GM12801 (cell line): ENCODE measurements around the gene TSSK6.

ENCODE experiments used
- CTCF ChIP-seq: IDR thresholded peaks from one replicate; pipeline ENCODE4 v1.5.1; 2011; ENCODE audit warnings: control low read depth; ENCODE audit not compliant: insufficient read length; ENCODE audit errors: extremely low read depth

The TSSK6 gene

DNA sequence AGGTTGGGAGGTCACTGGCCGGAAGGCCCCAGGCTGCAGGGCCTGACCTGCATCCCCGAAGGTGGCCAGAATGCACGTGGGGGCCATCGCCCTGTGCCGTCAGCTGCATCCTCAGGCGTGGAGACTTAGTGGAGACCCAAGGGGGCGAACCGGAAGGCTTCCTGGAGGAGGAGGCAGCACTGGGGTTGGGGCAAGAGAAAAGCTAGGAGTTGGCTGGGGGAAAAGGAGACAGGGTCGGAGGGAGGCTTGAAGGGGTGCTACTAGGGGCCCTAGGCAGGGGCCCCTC lies 12.0 kb upstream of the TSSK6 start:
- TF ChIP-seq CTCF: no peak

DNA sequence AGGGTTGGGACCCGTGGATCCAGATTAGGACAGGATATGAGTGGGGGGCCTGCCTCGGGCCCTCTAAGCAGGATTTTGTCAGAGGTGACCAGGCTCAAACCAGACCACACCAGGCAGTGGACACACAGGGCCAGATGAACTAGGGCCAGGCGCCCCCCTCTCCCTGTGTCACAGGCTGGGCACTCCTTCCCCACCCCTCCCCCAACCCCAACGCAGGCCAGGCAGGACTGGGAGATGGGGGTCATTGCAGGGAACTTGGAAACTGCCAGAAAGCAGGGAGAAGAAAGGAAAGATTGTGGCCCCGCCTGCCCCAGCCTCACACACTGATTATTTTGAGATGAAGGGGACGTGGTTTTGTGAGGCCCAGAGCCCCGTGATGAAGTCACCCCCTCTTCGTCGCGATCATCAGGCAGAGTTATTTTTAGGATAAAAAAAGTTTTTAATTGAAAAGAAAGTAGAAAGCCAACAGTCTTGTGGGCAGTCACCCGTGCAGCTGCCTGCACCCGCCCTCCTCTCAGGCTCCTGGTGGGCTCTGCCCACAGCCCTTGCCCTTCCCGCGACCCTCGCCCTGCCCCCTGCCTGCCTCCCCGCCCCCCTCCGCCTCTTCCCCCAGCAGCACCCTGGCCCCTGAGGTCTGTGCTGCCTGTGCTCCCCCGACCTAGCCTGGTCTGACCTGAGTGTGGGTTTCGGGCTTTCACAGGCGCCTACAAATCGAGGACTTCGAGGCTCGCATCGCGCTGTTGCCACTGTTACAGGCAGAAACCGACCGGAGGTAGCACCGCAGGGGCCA lies 11.4 kb upstream of the TSSK6 start:
- no peak for TF ChIP-seq CTCF

DNA sequence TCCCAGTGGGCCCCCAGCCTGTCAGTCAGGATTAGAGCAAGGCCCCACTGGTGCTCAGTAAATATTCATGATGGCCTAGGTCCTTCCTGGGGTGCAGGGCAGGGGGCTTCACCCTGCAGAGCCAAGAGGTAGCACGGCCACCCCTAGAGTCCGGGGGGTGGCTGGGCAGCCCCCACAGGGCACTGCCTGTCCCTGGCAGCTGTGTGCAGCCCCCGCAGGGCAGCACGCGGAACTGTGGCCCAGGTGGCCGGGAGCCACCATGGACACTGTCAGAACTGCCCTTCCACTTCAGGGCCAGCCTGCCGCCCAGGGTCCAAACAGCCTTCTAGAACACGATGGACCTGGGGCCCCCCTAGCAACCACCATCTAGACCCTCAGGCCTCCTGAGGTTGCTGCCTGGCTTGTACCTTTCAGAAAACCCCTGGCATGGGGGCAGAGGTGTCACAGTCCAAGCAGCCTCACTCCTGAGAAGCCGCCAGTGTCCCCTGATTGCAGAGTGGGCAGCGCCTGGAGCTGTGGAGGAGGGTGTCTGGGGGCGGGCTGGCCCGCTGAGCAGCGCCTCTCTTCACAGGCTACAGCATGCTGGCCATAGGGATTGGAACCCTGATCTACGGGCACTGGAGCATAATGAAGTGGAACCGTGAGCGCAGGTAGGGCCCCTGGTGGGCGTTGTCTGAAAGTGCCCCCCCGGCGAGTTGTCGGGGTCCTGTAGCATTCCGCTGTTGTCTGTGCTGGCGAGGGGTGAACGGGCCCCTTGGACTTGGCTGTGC lies 10.4 kb upstream of the TSSK6 start:
- TF ChIP-seq CTCF: no peak

GRCh38 chr19:19524053-19524452 lies 8.7 kb upstream of the TSSK6 start:
- TF ChIP-seq CTCF: no peak

- no peak for TF ChIP-seq CTCF
Observed at GRCh38 chr19:19523177-19523576, 7.8 kb upstream of the TSSK6 start.

GRCh38 chr19:19520989-19521388 lies 5.6 kb upstream of the TSSK6 start:
- TF ChIP-seq CTCF: no peak

DNA sequence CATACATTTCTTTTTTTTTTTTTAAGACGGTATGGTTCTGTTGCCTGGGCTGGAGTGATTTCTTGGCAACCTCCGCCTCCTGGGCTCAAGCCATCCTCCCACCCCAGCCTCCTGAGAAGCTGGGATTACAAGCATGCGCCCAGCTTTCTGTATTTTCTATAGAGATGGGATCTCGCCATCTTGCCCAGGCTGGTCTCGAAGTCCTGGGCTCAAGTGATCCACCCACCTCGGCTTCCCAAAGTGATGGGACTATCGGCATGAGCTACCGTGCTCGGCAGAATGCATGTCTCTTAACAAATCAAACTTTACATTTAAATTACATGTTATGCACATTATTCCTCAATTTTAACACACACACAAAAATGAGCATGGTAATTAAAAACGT lies 1.9 kb upstream of the TSSK6 start:
- TF ChIP-seq CTCF: no peak
